SW 1271 (cell line): ENCODE measurements around the gene TIMM29.

ENCODE experiments used
- DNase-seq, 2 experiments: peaks; one replicate each; lab custom pipeline; 2025; lab: John Stamatoyannopoulos, UW

TIMM29 gene

DNA sequence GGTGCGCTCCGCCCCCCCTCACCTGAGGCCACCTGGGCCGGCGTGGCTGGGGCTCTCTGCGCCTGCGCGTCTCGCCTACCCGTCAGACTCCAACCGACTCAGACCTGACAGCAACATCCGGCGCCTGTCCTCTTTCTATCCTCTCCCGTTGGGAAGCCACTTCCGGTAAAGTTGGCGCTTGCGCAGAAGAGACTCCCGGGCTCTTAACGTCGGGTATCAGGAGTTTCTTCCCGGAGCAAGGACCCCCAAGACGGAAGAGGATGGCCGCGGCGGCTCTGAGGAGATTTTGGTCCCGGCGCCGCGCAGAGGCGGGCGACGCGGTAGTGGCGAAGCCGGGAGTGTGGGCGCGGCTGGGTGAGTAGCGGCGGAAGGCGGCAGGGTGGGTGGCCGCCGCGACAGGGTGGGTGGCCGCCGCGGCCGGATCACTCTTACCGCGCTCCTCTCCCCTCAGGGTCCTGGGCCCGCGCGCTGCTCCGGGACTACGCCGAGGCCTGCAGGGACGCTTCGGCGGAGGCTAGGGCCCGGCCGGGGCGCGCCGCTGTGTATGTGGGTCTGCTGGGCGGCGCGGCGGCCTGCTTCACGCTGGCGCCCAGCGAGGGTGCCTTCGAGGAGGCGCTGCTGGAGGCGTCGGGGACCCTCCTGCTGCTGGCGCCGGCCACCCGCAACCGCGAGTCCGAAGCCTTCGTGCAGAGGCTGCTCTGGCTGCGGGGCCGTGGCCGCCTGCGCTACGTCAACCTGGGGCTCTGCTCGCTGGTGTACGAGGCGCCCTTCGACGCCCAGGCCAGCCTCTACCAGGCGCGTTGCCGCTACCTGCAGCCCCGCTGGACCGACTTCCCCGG lies at the start of gene TIMM29, which contains the start of gene YIPF2:
Gene TIMM29 (plus strand): TSS at position 249 of the 839 bp plus-strand sequence. CDS start 12 bp downstream, at position 261.
Gene YIPF2 (minus strand): TSS at position 77 of the 839 bp plus-strand sequence. CDS start 229 bp downstream, outside the sequence.
- peak; percentile 96 to 97 for DNase-seq

DNA sequence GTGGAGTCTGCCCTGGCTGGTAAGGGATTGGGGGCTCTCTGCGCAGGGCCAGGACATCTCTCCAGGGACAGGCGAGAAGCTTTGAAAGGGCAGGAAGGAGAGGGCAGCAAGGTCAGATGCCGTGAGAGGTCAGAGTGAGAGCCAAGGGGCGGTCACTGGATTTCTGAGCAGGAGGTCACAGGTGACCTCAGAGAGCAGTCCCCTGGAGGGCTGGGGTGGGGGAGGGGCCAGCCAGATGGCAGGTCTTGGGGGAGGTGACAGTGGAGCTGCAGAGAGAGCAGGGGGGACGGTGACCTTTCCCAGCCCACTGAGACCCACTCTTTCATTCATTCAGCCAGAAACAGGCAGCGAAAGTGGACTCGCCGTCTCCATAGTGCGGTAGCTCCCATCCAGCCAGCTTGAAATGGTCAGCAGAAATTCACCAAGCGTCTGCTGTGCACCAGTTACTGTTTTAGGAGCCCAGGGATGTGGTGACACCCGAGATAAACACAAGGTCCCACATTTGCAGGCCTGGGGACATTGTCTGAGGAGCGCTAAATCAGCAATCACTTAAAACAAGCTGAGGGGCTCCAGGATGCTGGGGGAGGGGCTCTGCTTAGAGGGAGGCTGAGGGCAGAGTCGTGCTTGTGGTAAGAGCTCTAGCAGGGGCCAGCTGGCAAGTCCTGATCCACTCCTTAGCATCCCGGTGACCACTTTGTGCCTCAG lies 47.1 kb upstream of the TIMM29 start:
- no peak for DNase-seq

DNA sequence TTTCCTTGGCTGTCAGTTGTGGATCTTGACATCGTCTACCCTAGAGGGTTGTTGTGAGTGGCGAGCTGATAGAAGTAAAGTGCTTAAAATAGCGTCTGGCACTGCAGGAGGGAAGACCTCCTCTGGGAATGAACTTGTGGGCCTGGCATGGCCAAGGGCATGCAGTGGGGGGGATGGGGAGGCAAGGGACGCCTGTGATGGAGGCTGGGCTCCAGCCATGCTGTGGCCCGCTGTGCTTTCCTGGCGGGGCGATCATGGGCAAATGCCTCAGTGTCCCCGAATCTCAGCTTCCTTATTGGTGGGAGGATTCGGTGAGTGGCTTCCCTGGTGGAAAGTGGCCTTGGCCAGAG lies 46.5 kb upstream of the TIMM29 start:
- DNase-seq, result no peak

DNA sequence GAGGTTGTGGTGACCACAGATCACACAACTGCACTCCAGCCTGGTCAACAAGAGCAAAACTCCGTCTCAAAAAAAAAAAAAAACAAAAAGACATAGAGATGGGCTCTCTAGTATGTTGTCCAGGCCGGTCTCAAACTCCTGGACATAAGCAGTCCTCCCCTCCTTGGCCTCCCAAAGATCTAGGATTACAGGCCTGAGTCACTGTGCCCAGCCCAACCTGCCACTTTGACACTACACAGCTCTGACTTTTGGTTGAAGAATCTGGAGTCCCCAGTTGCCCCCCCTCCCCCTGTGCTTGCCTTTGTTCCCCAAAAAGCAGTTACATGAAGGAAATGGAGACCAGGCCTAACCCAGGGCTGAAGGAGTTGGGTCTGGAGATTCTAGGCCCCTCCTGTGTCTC lies 44.3 kb upstream of the TIMM29 start:
- no peak for DNase-seq

DNA sequence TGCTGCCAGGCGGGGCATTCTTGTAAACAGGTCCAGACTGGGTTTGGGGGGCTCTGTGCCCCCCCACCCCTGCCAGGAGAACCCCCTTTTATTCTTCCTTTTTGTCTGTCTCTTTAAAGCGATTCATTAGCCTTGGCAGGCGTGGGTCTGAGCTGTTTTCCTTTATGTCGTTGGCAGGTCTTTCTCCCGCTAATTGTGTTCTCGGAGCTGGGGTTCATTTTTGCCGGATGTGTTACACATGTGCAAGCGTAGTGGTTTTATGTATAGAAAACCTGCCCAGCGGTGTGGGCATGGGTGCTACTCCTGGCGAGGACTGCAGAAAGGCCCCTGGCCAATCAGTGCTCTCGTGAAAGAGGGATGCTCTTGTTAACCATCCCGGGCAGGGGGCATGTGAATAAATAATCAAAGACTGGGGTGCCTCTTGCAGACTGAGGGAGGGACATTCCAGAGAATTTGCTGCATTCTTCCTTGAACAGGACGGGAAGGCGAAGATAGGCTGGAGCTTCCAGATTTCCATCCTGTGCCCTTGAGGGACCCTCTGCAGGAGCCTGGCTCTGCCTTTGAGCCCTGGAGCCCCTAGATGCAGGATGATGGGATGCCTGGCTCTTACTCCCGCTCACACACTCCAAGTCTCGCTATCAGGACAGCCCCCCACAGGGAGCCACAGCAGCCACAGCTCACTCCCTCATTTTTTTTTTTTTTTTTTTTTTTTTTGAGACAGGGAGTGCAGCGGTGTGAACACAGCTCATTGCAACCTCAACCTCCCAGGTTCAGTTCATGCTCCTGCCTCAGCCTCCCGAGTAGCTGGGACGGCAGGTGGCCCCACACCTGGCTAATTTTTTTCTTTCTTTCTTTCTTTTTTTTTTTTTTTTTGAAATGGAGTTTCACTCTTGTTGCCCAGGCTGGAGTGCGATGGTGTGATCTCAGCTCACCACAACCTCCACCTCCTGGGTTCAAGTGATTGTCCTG lies 43.1 kb upstream of the TIMM29 start:
- no peak for DNase-seq

DNA sequence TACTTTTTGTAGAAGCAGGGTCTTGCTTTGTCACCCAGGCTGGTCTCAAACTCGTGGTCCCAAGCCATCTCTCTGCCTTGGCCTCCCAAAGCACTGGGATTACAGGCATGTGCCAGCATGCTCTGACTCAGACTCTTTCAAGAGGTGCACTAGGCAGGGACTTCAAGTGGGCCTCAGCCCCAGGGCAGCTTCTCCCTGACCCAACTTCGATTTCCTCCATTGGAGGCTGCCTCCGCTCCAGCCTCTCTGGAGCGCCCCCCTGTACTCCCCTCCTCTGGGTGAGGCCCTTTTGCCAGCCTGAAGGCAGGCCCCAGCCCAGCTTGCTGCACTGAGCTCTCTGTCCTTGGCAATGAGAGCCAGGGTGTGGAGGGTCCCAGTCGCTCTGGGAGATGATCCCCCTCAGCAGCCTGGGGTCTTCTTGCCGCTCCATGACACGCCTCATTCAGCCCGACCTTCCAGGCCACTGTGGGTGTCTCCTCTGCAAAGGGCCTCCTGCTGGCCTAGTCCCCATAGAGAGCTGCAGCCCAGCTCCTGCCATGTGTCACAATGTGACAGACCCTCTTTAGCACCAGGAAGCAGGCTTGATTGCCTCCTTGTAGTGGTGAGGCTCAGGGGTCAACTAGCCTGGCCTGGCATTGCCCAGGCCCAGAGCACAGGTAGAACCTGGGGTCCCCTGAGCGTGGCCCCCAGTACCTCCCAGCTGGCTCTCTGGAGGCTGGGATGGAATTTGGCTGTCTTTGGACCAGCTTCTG lies 40.8 kb upstream of the TIMM29 start:
- no peak for DNase-seq

DNA sequence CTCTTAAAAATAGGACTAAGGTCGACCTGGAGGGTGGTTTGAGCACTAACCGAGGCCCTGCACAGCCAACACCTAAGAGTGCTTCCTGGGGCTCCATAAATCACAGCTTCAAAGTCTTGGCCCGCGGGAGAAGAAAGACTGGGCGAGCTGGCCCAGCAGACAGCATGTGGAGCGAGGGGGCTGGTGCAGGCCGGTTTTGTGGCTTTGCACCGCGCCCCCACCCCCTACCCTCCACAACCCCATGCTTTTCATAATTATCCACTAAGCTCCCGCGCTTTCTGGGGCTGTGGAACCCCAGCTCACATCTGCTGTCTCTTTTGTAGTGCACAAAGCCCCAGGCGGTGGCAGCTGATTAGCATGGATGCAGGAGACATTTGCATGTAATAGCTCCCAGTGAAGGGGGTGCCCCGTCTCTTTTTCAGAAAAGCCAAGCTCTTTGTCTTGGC lies 40.2 kb upstream of the TIMM29 start:
- DNase-seq, result no peak

DNA sequence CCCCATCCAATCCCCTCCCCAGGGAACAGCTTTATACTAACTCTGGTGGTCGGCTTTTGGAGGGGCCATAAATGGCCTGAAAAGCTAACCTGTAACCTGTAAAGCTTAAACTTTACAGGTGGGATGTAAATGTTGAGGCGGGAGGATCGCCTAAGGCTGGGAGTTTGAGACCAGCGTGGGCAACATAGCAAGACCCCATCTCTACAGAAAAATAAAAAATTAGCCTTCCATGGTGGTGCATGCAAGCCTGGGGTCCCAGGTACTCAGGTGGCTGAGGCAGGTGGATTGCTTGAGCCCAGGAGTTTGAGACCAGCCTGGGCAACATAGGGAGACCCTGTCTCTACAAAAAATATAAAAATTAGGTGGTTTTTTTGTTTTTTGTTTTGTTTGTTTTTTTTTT lies 38.7 kb upstream of the TIMM29 start:
- DNase-seq, result no peak

DNA sequence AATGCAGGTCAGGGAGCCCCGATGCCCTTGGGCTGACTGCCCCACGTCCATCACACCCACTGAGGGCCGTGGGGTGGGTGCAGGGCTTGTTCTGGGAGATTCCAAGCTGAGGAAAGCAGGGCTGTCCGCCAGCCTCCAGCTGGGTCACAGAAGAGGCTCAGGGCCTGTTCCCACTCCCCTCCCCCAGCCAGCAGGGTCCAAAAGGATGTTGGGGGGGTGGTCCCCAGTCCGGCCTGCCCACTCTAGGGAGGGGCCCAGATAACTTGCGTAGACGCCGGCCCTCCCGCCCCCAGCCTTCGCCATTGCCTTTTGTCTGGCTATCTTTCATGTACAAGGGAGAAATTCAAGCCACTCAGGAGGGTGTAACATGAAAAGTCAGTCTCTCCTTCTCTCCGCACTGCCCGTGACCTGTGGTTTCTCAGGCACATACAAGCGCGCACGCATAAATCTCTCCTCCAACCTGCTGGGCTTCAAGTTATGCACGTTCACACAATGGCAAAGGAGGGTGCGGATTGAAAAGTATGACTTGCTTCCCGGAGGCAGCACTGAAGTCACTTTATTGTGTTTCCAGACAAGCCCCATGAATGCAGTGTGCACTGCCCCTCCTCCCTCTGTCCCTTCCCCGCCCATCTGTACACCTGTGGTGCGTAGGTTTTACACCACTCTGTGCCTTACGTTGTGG lies 37.1 kb upstream of the TIMM29 start:
- no peak for DNase-seq

DNA sequence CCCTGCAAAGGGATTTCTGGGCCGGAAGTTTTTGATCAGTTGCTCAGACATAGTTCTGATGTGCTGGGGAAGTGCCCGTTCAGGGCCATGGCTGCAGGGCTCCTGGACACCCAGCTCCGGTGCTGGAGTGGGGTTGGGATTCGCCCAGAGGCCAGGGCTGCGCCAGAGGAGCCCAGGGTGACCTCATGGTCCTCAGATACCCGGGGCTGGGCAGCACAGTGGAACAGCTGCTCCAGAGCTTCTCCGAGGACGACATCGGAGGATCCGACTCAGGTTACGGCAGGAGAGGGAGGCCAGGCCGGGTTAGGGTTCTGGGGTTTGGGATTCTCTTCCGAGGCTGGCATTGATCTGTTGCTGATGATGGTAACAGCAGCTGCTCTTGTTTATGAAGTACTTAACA lies 36.4 kb upstream of the TIMM29 start:
- DNase-seq, result no peak

DNA sequence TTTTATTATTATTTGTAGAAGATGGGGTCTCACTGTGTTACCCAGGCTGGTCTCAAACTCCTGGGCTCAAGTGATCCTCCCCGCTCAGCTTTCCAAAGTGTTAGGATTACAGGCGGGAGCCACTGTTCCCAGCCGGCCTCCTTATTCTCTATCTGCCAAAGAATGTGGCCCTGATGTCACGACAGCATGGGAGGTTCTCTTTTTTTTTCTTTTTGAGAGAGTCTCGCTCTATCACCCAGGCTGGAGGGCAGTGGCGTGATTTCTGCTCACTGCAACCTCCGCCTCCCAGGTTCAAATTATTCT lies 33.7 kb upstream of the TIMM29 start:
- no peak for DNase-seq

DNA sequence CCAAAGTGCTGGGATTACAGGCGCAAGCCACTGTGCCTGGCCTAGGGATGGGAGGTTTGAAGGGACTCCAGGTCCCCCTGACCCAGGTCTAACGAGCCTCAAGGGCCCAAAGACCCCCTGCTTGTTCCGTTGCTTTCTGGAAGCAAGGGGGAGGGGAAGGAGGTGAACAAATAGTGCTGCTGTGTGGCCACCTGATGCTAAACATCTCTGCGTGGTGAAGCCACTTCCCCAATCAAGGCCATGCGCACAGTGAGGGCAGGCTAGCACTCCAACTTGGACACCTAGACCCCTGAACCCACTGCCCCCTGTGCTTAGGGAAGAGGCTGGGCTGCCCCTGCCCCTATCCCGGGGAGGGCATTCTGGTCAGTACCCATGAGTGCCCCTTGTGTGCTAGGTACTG lies 33.2 kb upstream of the TIMM29 start:
- DNase-seq, result no peak

DNA sequence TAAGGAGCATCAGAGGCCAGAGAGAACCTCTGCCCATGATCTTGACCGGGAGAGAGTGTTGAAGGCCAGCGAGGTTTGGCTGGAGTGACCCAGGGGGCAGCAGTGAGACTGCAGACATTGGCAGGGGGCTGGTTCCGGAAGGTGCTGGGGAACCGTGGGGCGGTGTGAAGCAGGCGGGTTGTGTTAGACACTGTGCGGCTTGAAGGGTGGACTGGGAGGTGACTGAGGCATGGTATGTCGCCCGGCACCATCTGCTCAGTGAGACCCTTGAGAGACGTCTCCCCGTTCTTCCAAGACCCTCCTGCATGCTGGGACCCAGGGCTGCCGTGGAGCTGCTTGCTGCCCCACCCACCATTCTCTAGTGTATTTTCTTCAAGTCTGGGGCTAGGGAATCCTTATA lies 32.7 kb upstream of the TIMM29 start:
- no peak for DNase-seq

DNA sequence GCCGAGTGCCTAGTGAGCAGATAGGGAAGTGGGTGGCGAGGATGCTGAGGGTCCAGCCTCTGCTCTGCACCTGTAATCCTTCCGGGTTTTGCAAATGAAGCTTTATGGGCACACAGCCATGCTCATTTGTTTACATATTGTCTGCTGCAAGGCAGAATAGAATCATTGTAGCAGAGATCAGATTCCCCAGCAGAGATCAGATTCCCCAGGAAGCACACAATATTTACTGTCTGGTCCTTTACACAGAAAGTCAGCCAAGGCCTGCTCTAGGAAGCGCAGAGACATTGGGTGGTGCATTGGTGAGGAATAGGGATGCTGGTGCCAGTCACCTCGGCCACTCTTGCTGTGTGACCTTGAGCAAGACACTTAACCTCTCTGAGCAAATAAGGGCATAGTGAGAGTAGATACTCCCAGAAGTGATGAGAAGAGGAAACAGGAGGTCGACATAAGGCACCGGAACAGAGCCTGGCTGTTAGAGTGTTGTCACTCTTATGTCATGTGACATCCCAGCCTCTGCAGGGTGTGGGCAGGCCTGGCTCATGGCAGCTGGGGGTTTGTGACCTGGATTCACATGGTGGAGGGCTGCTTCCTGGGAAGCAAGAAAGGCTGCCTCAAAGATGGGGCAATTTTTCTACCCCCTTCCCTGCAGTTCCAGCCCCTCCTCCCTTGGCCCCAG lies 31.6 kb upstream of the TIMM29 start:
- DNase-seq, result no peak

DNA sequence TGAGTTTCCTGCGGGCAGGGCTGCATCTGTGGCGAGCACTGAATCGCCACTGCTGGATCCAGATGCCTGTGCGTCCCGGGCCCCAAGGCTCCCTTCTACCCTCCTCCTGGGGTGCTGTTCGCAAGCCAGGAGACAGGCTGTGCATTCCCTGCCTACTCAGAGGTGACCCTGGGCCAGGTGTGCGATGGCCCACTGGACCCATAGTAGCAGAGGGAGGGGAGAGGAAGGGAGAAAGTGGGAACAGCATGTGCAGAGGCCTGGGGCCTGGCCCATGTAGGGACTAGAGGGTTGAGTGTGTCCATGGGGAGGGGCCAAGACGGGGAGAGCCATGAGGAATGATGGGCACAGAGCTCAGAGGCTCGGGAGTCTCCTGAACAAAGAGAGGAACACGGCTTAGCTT lies 30.0 kb upstream of the TIMM29 start:
- no peak for DNase-seq

DNA sequence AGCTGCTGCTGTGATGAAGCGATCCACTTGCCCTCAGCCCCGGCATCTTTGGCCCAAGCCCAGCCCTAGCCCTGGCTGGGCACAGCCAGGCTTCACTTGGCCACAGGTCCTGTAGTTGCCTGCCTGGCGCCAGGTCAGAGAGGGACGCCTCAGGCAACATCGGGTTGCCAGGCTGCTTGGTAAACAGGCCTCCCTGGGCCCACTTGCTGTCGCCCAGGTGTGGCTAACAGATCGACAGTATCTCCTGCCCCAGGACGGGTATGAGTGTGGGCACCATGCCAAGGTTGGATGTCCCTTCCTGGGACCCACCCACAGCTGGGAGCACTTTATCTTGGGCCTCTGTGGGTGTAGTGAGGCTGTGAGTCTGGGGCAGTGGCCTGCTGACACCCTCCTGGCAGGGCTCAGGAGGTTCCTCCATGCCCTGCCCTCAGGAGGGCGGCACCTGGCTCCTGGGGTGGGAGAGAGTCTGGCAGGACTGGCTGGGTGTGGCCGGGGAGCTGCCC lies 29.4 kb upstream of the TIMM29 start:
- DNase-seq, result no peak

DNA sequence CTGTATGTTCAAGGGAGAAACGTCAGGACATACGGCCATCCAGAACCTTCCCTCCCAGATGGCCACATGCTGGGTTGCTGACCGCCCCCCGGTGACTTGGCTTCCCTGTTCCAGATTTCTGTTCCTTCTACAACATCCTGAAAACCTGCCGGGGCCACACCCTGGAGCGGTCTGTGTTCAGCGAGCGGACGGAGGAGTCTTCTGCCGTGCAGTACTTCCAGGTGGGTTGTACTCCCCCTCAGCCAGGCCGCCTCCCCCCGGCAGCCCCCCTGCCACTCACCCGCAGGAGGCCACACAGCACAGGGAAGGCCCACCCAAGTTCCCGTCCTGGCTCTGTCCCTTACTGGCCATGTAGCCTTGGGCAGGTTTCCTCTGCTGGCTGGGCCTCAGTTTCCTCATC lies 20.7 kb upstream of the TIMM29 start:
- DNase-seq, result no peak

DNA sequence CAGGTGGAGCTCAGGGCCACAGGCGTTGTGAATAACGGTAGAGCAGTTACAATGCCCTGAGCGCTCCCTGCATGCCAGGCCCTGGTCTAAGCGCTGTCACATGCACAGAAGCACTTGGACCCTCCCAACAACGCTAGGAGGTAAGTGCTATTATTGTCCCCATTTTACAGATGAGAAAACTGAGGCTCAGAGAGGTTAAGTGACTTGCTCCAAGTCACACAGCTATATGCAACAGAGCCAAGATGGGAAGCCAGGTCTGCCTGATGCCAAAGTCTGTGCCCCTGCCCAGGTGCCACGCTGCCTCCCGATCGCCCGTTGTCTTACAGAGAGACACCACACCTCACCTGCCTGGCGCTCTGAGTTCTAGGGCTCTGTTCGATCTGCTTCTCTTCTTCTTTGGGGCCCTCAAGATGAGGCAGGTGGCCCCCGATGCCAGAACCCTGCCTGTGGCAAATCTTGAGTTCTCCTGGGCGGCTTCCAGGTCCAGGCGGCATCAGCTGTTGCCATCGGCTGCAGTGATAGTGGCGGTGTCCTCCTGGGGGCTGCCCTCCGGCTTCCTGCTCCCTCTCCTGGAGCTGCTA lies 20.1 kb upstream of the TIMM29 start:
- no peak for DNase-seq

DNA sequence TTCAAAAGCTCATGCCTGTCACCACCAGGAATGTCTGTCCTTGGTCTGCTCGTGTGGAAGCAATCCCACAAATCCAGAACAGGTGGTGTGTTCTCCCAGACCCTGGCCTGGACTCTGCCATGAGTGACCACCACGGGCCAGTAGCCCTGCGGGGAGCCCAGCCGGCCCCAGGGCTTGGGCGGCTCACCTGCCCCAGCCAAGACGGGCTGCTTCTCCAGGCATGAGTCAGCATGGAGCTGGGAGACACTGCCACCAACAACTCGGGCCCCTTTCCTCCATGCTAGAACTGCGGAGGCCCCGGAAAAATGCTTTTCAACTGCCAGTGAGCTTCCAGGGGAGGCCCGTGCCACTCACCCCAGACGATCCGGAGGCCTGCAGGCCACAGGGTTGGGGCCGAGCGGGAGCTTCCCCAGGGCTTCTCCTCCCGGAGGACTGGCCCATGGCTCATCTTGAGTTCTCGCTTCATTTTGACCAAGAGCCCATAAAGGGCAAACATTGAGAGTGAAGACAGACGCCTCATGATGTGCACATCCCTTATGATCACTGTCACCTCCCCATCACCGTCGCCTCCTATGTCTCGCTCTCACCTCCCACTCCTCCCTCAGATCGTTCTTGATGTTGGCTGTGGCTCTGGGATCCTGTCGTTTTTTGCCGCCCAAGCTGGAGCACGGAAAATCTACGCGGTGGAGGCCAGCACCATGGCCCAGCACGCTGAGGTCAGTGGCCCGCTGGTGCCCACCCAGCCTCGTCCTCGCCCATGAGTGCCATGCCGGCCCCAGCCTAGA lies 16.8 kb upstream of the TIMM29 start:
- no peak for DNase-seq
